Measurements from ENCODE around the gene CNPY1. TPM values are rescaled to one million over a fixed set of nuclear protein-coding genes. Genes with fewer than 3 reads are reported as not detected.

CNPY1 gene
- polyA plus RNA-seq, 1 experiment, result not detected

GRCh38 chr7:155586843-155587440, 40.6 kb upstream of the CNPY1 start:
- POLR2A ChIA-PET, result interaction anchor here (1.1 kb wide), 1 partner anchor 59 kb away, joined by 3 read pairs; no protein-coding TSS in a partner anchor
- Histone ChIP-seq H3K4me3 (ENCODE audit: low read depth, low read length) (no peak overlapping the region), H3K27ac (ENCODE audit: low read depth, low read length) (no peak overlapping the region), H3K27me3 (ENCODE audit: control insufficient read depth, insufficient read depth, low read length) (peaks cover 11% of the 10 kb centered on the region), H3K9me3 (ENCODE audit: control insufficient read depth, insufficient read depth, low read length) (no peaks in the 10 kb centered on the region)
- CTCF ChIA-PET, result interaction anchor here (0.7 to 3.4 kb wide), 2 partner anchors 12 kb away, joined by 3 to 25 read pairs; no protein-coding TSS in a partner anchor
- no peak for DNase-seq (ENCODE audit: low read depth, low spot score)
- no peak for TF ChIP-seq CTCF (IDR thresholded peaks at IDR 0.05; ENCODE audit: low read depth, low read length)

- DNase-seq (ENCODE audit: low read depth, low spot score), result no peak
- H3K27ac ChIP-seq (ENCODE audit: low read depth, low read length), result no peak overlapping the region
- ChIA-PET POLR2A (interaction anchor here (1.1 kb wide), 1 partner anchor 58 kb away, joined by 3 read pairs; no protein-coding TSS in a partner anchor), CTCF (interaction anchor here (1.2 to 3.4 kb wide), 3 partner anchors 11 to 153 kb away, joined by 3 to 25 read pairs (median 4); no protein-coding TSS in a partner anchor)
- peaks cover 11% of the 10 kb centered on the region for H3K27me3 ChIP-seq (ENCODE audit: control insufficient read depth, insufficient read depth, low read length)
- no peak for TF ChIP-seq CTCF (IDR thresholded peaks at IDR 0.05; ENCODE audit: low read depth, low read length)
- H3K4me3 ChIP-seq (ENCODE audit: low read depth, low read length), result no peak overlapping the region
- no peaks in the 10 kb centered on the region for H3K9me3 ChIP-seq (ENCODE audit: control insufficient read depth, insufficient read depth, low read length)
Measured at GRCh38 chr7:155585951-155586350, 39.6 kb upstream of the CNPY1 start.

- no peak overlapping the region for H3K27ac ChIP-seq (ENCODE audit: low read depth, low read length)
- no peak overlapping the region for H3K4me3 ChIP-seq (ENCODE audit: low read depth, low read length)
- H3K27me3 ChIP-seq (ENCODE audit: control insufficient read depth, insufficient read depth, low read length), result peaks cover 11% of the 10 kb centered on the region
- POLR2A ChIA-PET, result interaction anchor here (1.1 kb wide), 1 partner anchor 58 kb away, joined by 3 read pairs; no protein-coding TSS in a partner anchor
- H3K9me3 ChIP-seq (ENCODE audit: control insufficient read depth, insufficient read depth, low read length), result no peaks in the 10 kb centered on the region
- CTCF ChIA-PET, result interaction anchor here (1.2 to 3.4 kb wide), 3 partner anchors 12 to 154 kb away, joined by 3 to 25 read pairs (median 4); no protein-coding TSS in a partner anchor
- TF ChIP-seq CTCF (IDR thresholded peaks at IDR 0.05; ENCODE audit: low read depth, low read length), result no peak
- no peak for DNase-seq (ENCODE audit: low read depth, low spot score)
Measured at GRCh38 chr7:155585532-155585895, 39.2 kb upstream of the CNPY1 start.

- peaks cover 11% of the 10 kb centered on the region for H3K27me3 ChIP-seq (ENCODE audit: control insufficient read depth, insufficient read depth, low read length)
- ChIA-PET CTCF (interaction anchor here (1.2 to 3.4 kb wide), 3 partner anchors 12 to 154 kb away, joined by 3 to 25 read pairs (median 4); no protein-coding TSS in a partner anchor), POLR2A (no interaction called here)
- no peak overlapping the region for H3K4me3 ChIP-seq (ENCODE audit: low read depth, low read length)
- H3K9me3 ChIP-seq (ENCODE audit: control insufficient read depth, insufficient read depth, low read length), result no peaks in the 10 kb centered on the region
- DNase-seq (ENCODE audit: low read depth, low spot score), result peak; percentile 23
- no peak overlapping the region for H3K27ac ChIP-seq (ENCODE audit: low read depth, low read length)
- no peak for TF ChIP-seq CTCF (IDR thresholded peaks at IDR 0.05; ENCODE audit: low read depth, low read length)
Measured at GRCh38 chr7:155584763-155585531, 38.6 kb upstream of the CNPY1 start.

GRCh38 chr7:155584261-155584660, 37.9 kb upstream of the CNPY1 start:
- CTCF ChIA-PET, result interaction anchor here (0.6 to 3.4 kb wide), 2 partner anchors 15 to 213 kb away, joined by 3 to 25 read pairs; no protein-coding TSS in a partner anchor
- POLR2A ChIA-PET, result no interaction called here
- H3K27me3 ChIP-seq (ENCODE audit: control insufficient read depth, insufficient read depth, low read length), result peaks cover 11% of the 10 kb centered on the region
- no peak overlapping the region for H3K4me3 ChIP-seq (ENCODE audit: low read depth, low read length)
- H3K9me3 ChIP-seq (ENCODE audit: control insufficient read depth, insufficient read depth, low read length), result no peaks in the 10 kb centered on the region
- H3K27ac ChIP-seq (ENCODE audit: low read depth, low read length), result no peak overlapping the region
- DNase-seq (ENCODE audit: low read depth, low spot score), result no peak
- no peak for TF ChIP-seq CTCF (IDR thresholded peaks at IDR 0.05; ENCODE audit: low read depth, low read length)

All from AG04450 (cell line).